Ovary (tissue), 9 donors: Measurements from ENCODE around the gene TBC1D7. TPM values are rescaled to one million over a fixed set of nuclear protein-coding genes. Genes with fewer than 3 reads are reported as not detected.

Experiments used
- DNase-seq, 5 donors: peaks; one replicate each; pipeline ENCODE4 v3.0.0-alpha.2; 2019 to 2020
- H3K27ac ChIP-seq, 2 donors: fragments of 200-600 bp; one replicate each; pipeline versions ENCODE4 v1.5.1 to v1.8.0; 2019 to 2022
- H3K27me3 ChIP-seq: fragments of 200-600 bp; one replicate; pipeline ENCODE4 v1.8.0; 2022
- H3K36me3 ChIP-seq: fragments of 200-600 bp; sonication (generic); one replicate; pipeline ENCODE4 v1.5.1; 2019
- H3K4me1 ChIP-seq: one replicate; pipeline ENCODE4 v1.8.1; 2013; ENCODE audit warnings: mild to moderate bottlenecking, moderate library complexity; ENCODE audit not compliant: insufficient read depth
- H3K4me3 ChIP-seq: fragments of 200-600 bp; sonication (generic); one replicate; pipeline ENCODE4 v1.5.1; 2017
- H3K9me3 ChIP-seq, 2 donors: fragments of 200-600 bp in 1 of 2; sonication (generic) in 1 of 2; one replicate each; pipeline versions ENCODE4 v1.5.1 to v1.8.1; 2013 to 2019; ENCODE audit warnings: mild to moderate bottlenecking in 1 of 2, moderate library complexity in 1 of 2
- EP300 ChIP-seq: sonication (generic); formaldehyde crosslinking; IDR thresholded peaks from one replicate; pipeline ENCODE4 v1.6.1; 2017; ENCODE audit warnings: antibody characterized with exemption
- POLR2A ChIP-seq: fragments of 450-650 bp; IDR thresholded peaks from one replicate; pipeline ENCODE4 v1.6.1; 2017; ENCODE audit warnings: antibody characterized with exemption, mild to moderate bottlenecking, moderate library complexity
- WGBS, 3 donors: extraction: QIAGEN DNeasy Blood & Tissue Kit in 1 of 3; methylation state at CpG; one replicate each; pipeline versions ENCODE4 v1.1.5 to v1.1.7; 2013 to 2017; 5-methylcytosine and 5-hydroxymethylcytosine counted together
- intact Hi-C, 4 donors: fragments of 100-400 bp; cut with DNase I; formaldehyde crosslinking; loops; one replicate each; pipeline versions ENCODE4 v1.11.0 to v1.15.1; 2022 to 2023
- polyA plus RNA-seq, 2 donors: library from polyadenylated mRNA; stranded (reverse); fragments of 200-250 nt in 1 of 2; fragments of 350-450 nt in 1 of 2; fragmentation: Illumina TruSeq in 1 of 2; extraction: RNeasy Lipid Tissue Mini Kit (QIAGEN cat#74804) in 1 of 2; gene quantifications; one replicate each; pipeline ENCODE4 v1.2.3, GENCODE V29; 2013 to 2014
- total RNA-seq, 7 donors: library from RNA; depleted of rRNA in 2 of 7; stranded (reverse); fragments of >200 nt in 2 of 7; fragmentation: NEBNext Ultra II Directional in 3 of 7; extraction: Animal tissue kit (Norgen Biotek cat#: 25700) in 3 of 7; gene quantifications; one replicate each; pipeline versions ENCODE4 v1.1.0 to v1.2.4, GENCODE V29; 2016 to 2023
- TF ChIP-seq, protein P1 (sequence below), 3 donors: fragments of 450-650 bp in 2 of 3; fragments of 200-600 bp in 1 of 3; IDR thresholded peaks; one replicate each; pipeline versions ENCODE4 v1.5.1 to v1.8.0; 2016 to 2022; ENCODE audit warnings: antibody characterized with exemption in 3 of 3, mild to moderate bottlenecking in 1 of 3
- donor health status: DM: no; HTN: no; CAD: no; lungs with moderate emphysema.
- donor health status: DM: no; HTN: no; CAD: no.
- donor health status: Bipolar disorder and iron deficiency.
- donor health status: DM: yes; HTN: yes; CAD: no.
- donor health status: DM: no; HTN: no; CAD: no.
- donor health status: DM: yes; HTN: yes; CAD: no.

TBC1D7 gene
- total and polyA plus RNA-seq, 9 donors: 4.7 to 11.9 (median 7.5) TPM

- intact Hi-C loops: no loop called here
- Histone ChIP-seq H3K36me3 (no peaks in the 10 kb centered on the region), H3K4me3 (no peak overlapping the region), H3K27me3 (no peaks in the 10 kb centered on the region), H3K9me3 (peaks cover 0 to 5% of the 10 kb centered on the region in 2 donors), H3K27ac (no peak overlapping the region), H3K4me1 (no peaks in the 10 kb centered on the region)
- WGBS, 3 donors: 27 to 54% (median 37%) methylated on average over 8 of the region's 8 CpGs
- no peak for DNase-seq
- TF ChIP-seq POLR2A: no peak
- TF ChIP-seq EP300: no peak
- TF ChIP-seq, protein P1, sequence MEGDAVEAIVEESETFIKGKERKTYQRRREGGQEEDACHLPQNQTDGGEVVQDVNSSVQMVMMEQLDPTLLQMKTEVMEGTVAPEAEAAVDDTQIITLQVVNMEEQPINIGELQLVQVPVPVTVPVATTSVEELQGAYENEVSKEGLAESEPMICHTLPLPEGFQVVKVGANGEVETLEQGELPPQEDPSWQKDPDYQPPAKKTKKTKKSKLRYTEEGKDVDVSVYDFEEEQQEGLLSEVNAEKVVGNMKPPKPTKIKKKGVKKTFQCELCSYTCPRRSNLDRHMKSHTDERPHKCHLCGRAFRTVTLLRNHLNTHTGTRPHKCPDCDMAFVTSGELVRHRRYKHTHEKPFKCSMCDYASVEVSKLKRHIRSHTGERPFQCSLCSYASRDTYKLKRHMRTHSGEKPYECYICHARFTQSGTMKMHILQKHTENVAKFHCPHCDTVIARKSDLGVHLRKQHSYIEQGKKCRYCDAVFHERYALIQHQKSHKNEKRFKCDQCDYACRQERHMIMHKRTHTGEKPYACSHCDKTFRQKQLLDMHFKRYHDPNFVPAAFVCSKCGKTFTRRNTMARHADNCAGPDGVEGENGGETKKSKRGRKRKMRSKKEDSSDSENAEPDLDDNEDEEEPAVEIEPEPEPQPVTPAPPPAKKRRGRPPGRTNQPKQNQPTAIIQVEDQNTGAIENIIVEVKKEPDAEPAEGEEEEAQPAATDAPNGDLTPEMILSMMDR (IDR thresholded peaks at IDR 0.05): no peak
Measured at GRCh38 chr6:13282393-13283069, 45.8 kb downstream of the TBC1D7 start.

DNA sequence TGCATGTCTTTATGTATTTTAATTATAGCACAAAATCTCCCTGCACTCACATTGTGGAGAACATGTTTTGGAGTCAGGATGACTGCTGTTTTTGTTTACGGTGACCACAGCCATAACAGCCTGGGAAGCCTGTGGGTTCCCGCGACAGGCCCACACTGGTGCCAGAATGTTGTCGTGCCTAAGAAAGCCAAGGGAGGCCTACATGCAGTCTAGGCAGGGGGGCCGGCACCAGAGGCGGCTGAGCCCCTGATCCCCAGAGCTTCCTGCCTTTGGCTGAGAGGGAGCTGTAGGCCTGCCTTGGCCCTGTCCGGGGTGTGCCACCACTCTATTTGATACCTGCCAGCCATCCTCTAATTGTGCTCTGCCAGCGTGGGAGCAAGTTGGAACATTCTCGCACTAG is 46.7 kb downstream of the TBC1D7 start:
- Histone ChIP-seq H3K4me3 (no peak overlapping the region), H3K9me3 (no peaks in the 10 kb centered on the region), H3K4me1 (no peaks in the 10 kb centered on the region), H3K36me3 (no peaks in the 10 kb centered on the region), H3K27me3 (no peaks in the 10 kb centered on the region), H3K27ac (no peak overlapping the region)
- 55 to 69% (median 57%) methylated on average over 9 of the region's 9 CpGs for WGBS, 3 donors
- intact Hi-C loops: no loop called here
- TF ChIP-seq, protein P1 (IDR thresholded peaks at IDR 0.05): no peak
- TF ChIP-seq EP300 (no peak), POLR2A (no peak)
- no peak for DNase-seq

DNA sequence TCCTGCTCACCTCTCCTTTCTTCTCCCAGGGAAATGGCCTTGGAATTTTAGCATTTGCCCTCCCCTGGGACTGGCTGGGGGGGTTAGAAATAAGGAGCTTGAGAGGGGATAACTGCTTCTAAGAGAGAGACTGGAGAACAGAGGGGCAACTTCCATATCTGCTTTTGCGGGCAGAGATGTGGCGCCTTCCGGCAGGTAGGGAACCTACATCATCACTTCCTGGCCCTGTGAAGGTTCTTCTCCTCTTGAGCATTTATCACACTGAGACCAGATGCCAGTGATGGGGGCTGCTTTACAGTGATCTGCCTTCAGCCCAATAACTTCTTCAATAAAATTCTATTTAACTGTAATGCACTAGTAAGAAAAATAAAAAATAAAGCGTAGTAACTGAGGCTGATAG is 48.1 kb downstream of the TBC1D7 start:
- intact Hi-C loops: no loop called here
- H3K9me3 ChIP-seq: no peaks in the 10 kb centered on the region
- WGBS, 3 donors: 70 to 84% (median 72%) methylated on average over 4 of the region's 4 CpGs
- no peak overlapping the region for H3K4me3 ChIP-seq
- no peaks in the 10 kb centered on the region for H3K27me3 ChIP-seq
- no peak overlapping the region for H3K27ac ChIP-seq
- H3K36me3 ChIP-seq: no peaks in the 10 kb centered on the region
- TF ChIP-seq, protein P1 (IDR thresholded peaks at IDR 0.05): no peak
- no peak for TF ChIP-seq POLR2A
- no peak for TF ChIP-seq EP300
- H3K4me1 ChIP-seq: no peaks in the 10 kb centered on the region
- DNase-seq: no peak

- no peak overlapping the region for H3K4me3 ChIP-seq
- no peaks in the 10 kb centered on the region for H3K4me1 ChIP-seq
- DNase-seq: no peak
- WGBS, 3 donors: 57 to 73% (median 66%) methylated on average over 4 of the region's 4 CpGs
- intact Hi-C loops: no loop called here
- H3K9me3 ChIP-seq: no peaks in the 10 kb centered on the region
- TF ChIP-seq EP300 (no peak), POLR2A (no peak)
- TF ChIP-seq, protein P1 (IDR thresholded peaks at IDR 0.05): no peak
- no peak overlapping the region for H3K27ac ChIP-seq
- no peaks in the 10 kb centered on the region for H3K27me3 ChIP-seq
- H3K36me3 ChIP-seq: no peaks in the 10 kb centered on the region
Measured at GRCh38 chr6:13278991-13279390, 49.3 kb downstream of the TBC1D7 start.
